Measurements from ENCODE around the gene NUDT4. TPM values are rescaled to one million over a fixed set of nuclear protein-coding genes. Genes with fewer than 3 reads are reported as not detected.

The NUDT4 gene
- polyA plus RNA-seq, 3 donors: 20.7 to 43.8 (median 35.6) TPM

GRCh38 chr12:93347054-93347785 lies 30.5 kb upstream of the NUDT4 start:
- H3K9me3 Mint-ChIP-seq: no peaks in the 10 kb centered on the region
- TF ChIP-seq CTCF (IDR thresholded peaks at IDR 0.05): no peak
- no peaks in the 10 kb centered on the region for H3K4me1 Mint-ChIP-seq
- H3K4me2 ChIP-seq (replicated peaks; ENCODE audit: extremely low read depth, low read length, poor library complexity, severe bottlenecking): no peak overlapping the region
- H3K36me3 ChIP-seq (replicated peaks in 1 of 2; ENCODE audit: control insufficient read depth in 1 of 2, insufficient read depth in 2 of 2, low read length in 2 of 2): no peaks in the 10 kb centered on the region
- no peak for DNase-seq
- H2AFZ ChIP-seq (ENCODE audit: insufficient read depth, low read depth, low read length, poor library complexity, severe bottlenecking): no peak overlapping the region
- H3K27me3 ChIP-seq (ENCODE audit: control insufficient read depth in 2 of 2, insufficient read depth in 2 of 2, low read length in 2 of 2): no peaks in the 10 kb centered on the region
- WGBS (ENCODE audit: insufficient coverage): no CpG with 5 or more reads among the region's 8 CpGs
- H3K27ac ChIP-seq (ENCODE audit: low read depth in 1 of 2, low read length in 2 of 2): no peak overlapping the region
- no peak overlapping the region for H3K9ac ChIP-seq (ENCODE audit: insufficient read depth, low read length, poor library complexity, severe bottlenecking)
- no peaks in the 10 kb centered on the region for H3K9me3 ChIP-seq (replicated peaks in 1 of 2; ENCODE audit: control insufficient read depth in 1 of 2, insufficient read depth in 1 of 2, low read length in 2 of 2)
- no peak overlapping the region for H3K4me3 ChIP-seq (replicated peaks in 1 of 3; ENCODE audit: low read depth in 2 of 3, low read length in 3 of 3)
- H3K27ac Mint-ChIP-seq: no peak overlapping the region
- no peaks in the 10 kb centered on the region for H3K79me2 ChIP-seq (ENCODE audit: insufficient read depth, low read length)
- intact Hi-C loops (cut with micrococcal nuclease): no loop called here
- H3K27me3 Mint-ChIP-seq (ENCODE audit: low read depth in 3 of 3): peaks cover 2 to 7% (median 4%) of the 10 kb centered on the region in 3 donors
- H3K4me1 ChIP-seq (ENCODE audit: control insufficient read depth in 1 of 2, insufficient read depth in 2 of 2, low read length in 2 of 2): no peaks in the 10 kb centered on the region
- H4K20me1 ChIP-seq (ENCODE audit: insufficient read depth, low read length): no peaks in the 10 kb centered on the region
- no peaks in the 10 kb centered on the region for H3K36me3 Mint-ChIP-seq
- no peak overlapping the region for H3K4me3 Mint-ChIP-seq

- peaks cover 2 to 7% (median 5%) of the 10 kb centered on the region in 3 donors for H3K27me3 Mint-ChIP-seq (ENCODE audit: low read depth in 3 of 3)
- Histone ChIP-seq H3K4me3 (replicated peaks in 1 of 3; ENCODE audit: low read depth in 2 of 3, low read length in 3 of 3) (no peak overlapping the region), H2AFZ (ENCODE audit: insufficient read depth, low read depth, low read length, poor library complexity, severe bottlenecking) (no peak overlapping the region), H3K4me2 (replicated peaks; ENCODE audit: extremely low read depth, low read length, poor library complexity, severe bottlenecking) (no peak overlapping the region), H3K36me3 (replicated peaks in 1 of 2; ENCODE audit: control insufficient read depth in 1 of 2, insufficient read depth in 2 of 2, low read length in 2 of 2) (no peaks in the 10 kb centered on the region), H3K79me2 (ENCODE audit: insufficient read depth, low read length) (no peaks in the 10 kb centered on the region), H4K20me1 (ENCODE audit: insufficient read depth, low read length) (no peaks in the 10 kb centered on the region), H3K27me3 (ENCODE audit: control insufficient read depth in 2 of 2, insufficient read depth in 2 of 2, low read length in 2 of 2) (no peaks in the 10 kb centered on the region), H3K27ac (ENCODE audit: low read depth in 1 of 2, low read length in 2 of 2) (no peak overlapping the region), H3K9ac (ENCODE audit: insufficient read depth, low read length, poor library complexity, severe bottlenecking) (no peak overlapping the region), H3K9me3 (replicated peaks in 1 of 2; ENCODE audit: control insufficient read depth in 1 of 2, insufficient read depth in 1 of 2, low read length in 2 of 2) (no peaks in the 10 kb centered on the region), H3K4me1 (ENCODE audit: control insufficient read depth in 1 of 2, insufficient read depth in 2 of 2, low read length in 2 of 2) (no peaks in the 10 kb centered on the region)
- WGBS (ENCODE audit: insufficient coverage): 100% methylated on average over 6 of the region's 10 CpGs
- no peaks in the 10 kb centered on the region for H3K36me3 Mint-ChIP-seq
- H3K9me3 Mint-ChIP-seq: no peaks in the 10 kb centered on the region
- no peak for TF ChIP-seq CTCF (IDR thresholded peaks at IDR 0.05)
- no peak for DNase-seq
- H3K27ac Mint-ChIP-seq: no peak overlapping the region
- no peak overlapping the region for H3K4me3 Mint-ChIP-seq
- intact Hi-C loops (cut with micrococcal nuclease): no loop called here
- H3K4me1 Mint-ChIP-seq: no peaks in the 10 kb centered on the region
Observed at GRCh38 chr12:93348575-93349435, 28.9 kb upstream of the NUDT4 start.
